Adrenal gland (tissue), 5 donors: Measurements from ENCODE around the gene RNF183.
A peak's percentile ranks its signal among the peaks of the same experiment; 100 is the strongest.

ENCODE experiments used
- POLR2A ChIP-seq, 2 donors: fragments of 450-650 bp; IDR thresholded peaks; one replicate each; pipeline ENCODE4 v1.6.1; 2017; ENCODE audit warnings: antibody characterized with exemption in 2 of 2, mild to moderate bottlenecking in 2 of 2, moderate library complexity in 1 of 2
- TF ChIP-seq, protein P1 (sequence below), 6 experiments: fragments of 450-650 bp in 4 of 6; fragments of 200-600 bp in 2 of 6; sonication (generic) in 1 of 6; IDR thresholded peaks; 1 replicate in 5 of 6; 2 replicates in 1 of 6; pipeline versions ENCODE4 v1.5.1 to v1.8.0; 2016 to 2021; ENCODE audit warnings: antibody characterized with exemption in 6 of 6, mild to moderate bottlenecking in 2 of 6, moderate library complexity in 1 of 6
- donor health status: DM: no; HTN: no; CAD: no.

DNA sequence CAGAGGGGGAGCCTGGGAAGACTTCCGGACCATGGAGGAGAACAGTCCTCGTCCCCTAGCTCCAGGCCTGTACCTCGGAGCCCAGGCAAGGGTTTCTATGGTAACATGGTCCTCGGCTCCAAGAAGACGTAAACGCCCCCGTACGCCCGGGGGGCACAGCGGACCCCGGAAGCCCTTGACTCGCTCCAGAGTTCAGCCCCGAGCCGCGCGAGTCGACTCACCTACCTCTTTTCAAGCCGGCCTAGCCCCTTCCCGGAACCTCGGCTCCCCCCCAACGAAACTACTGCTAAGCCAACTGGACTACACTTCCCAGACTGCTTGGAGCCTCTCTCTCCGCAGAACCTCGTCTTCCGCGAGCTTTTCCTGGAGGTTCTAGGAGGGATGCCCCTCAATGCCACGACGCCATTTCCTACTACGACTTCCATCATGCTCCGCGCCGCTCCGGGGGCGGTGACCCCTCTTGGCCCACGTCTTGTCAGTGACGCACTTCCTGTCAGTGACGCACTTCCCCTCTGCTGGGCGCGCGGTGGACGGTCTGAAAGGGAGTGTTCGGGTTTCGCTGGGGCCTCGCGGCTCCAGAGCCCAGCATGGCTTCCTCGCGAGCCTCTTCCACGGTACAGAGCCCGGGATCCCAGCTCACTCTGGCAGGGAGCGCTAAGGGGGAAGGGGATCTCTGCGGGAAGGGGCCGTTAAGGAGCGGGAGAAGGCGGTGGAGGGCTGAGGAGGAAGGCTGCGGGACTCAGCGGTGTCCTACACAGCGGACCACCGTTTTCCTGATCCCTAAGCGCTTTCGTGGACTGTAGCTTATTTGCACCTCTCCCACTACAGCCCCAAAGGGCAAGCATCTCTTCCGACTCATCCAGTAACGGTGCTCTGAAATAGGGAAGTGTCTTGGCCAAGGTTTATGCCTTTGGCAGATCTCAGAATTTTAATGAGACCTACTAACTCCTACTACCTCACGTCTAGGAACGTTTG, 27.7 kb downstream of the RNF183 start, which contains the start of the genes CDC26 and PRPF4:
- TF ChIP-seq, protein P1, sequence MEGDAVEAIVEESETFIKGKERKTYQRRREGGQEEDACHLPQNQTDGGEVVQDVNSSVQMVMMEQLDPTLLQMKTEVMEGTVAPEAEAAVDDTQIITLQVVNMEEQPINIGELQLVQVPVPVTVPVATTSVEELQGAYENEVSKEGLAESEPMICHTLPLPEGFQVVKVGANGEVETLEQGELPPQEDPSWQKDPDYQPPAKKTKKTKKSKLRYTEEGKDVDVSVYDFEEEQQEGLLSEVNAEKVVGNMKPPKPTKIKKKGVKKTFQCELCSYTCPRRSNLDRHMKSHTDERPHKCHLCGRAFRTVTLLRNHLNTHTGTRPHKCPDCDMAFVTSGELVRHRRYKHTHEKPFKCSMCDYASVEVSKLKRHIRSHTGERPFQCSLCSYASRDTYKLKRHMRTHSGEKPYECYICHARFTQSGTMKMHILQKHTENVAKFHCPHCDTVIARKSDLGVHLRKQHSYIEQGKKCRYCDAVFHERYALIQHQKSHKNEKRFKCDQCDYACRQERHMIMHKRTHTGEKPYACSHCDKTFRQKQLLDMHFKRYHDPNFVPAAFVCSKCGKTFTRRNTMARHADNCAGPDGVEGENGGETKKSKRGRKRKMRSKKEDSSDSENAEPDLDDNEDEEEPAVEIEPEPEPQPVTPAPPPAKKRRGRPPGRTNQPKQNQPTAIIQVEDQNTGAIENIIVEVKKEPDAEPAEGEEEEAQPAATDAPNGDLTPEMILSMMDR (IDR thresholded peaks at IDR 0.05) = peak in 1 of 6 experiments; percentile 1
- peak; percentile 94 for TF ChIP-seq POLR2A (IDR thresholded peaks at IDR 0.05)
